Tibial artery (tissue), 4 donors: Measurements from ENCODE around the gene ARSB.

Experiments
- DNase-seq, 2 donors: peaks; one replicate each; pipeline ENCODE4 v3.0.0-alpha.2; 2019
- H3K27ac ChIP-seq, 2 donors: fragments of 200-600 bp; sonication (generic) in 1 of 2; 1 replicate in 1 of 2; 2 replicates in 1 of 2; pipeline ENCODE4 v1.5.1; 2018 to 2019; ENCODE audit warnings: mild to moderate bottlenecking in 1 of 2
- H3K27me3 ChIP-seq, 2 donors: fragments of 200-600 bp; sonication (generic) in 1 of 2; one replicate each; pipeline versions ENCODE4 v1.5.1 to v1.6.0; 2016 to 2019
- H3K36me3 ChIP-seq, 3 donors: fragments of 200-600 bp; sonication (generic) in 2 of 3; one replicate each; pipeline ENCODE4 v1.5.1; 2016 to 2019; ENCODE audit warnings: mild to moderate bottlenecking in 2 of 3
- H3K4me1 ChIP-seq, 4 donors: fragments of 200-600 bp; sonication (generic) in 2 of 4; 1 replicate in 3 of 4; 2 replicates in 1 of 4; pipeline ENCODE4 v1.5.1; 2016 to 2019
- H3K4me3 ChIP-seq, 2 donors: fragments of 200-600 bp; sonication (generic) in 1 of 2; 1 replicate in 1 of 2; 2 replicates in 1 of 2; pipeline ENCODE4 v1.5.1; 2018 to 2019; ENCODE audit warnings: mild to moderate bottlenecking in 2 of 2
- H3K9me3 ChIP-seq, 3 donors: fragments of 200-600 bp; sonication (generic) in 1 of 3; one replicate each; pipeline ENCODE4 v1.5.1; 2016 to 2019
- CTCF ChIP-seq, 2 experiments: fragments of 200-600 bp in 1 of 2; fragments of 450-650 bp in 1 of 2; IDR thresholded peaks; one replicate each; pipeline ENCODE4 v1.5.1; 2017 to 2019; ENCODE audit warnings: antibody characterized with exemption in 2 of 2, mild to moderate bottlenecking in 1 of 2, moderate library complexity in 1 of 2
- intact Hi-C: fragments of 100-400 bp; cut with DNase I; formaldehyde crosslinking; loops from one replicate; pipeline ENCODE4 v1.15.0; 2023; ENCODE audit warnings: low total_unique reads

ARSB gene

DNA sequence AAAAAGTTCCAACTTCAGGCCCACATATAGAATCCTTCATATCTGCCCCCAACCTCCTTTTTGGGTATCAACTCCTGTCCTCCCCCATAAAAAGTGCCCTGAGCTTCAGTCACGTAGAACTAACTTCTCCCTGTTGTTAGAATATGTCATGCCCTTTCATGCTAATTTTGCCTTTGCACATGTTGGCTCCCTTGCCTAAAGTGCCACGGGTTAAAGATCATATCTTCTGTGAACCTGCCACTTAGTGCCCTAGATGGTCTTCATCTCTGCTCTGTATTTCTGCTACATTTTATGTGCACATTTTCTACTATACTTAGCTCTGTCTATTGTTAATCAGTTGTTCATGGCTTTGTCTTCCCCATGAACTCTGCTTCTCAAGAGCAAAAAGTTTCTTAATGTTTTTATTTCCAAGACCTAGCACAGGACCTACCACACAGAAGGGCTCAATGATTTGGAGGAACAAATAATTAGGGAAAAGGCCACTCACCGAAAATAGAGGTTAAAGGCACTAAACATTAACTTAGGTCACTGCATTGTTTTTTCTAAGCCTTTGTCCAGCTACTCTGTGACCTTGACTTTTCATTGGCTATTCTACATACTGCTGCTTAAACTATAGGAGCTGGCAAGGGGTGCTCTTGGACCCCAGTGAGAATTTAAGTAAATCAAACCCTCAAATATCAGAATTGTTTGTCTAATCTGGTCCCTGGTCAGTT lies 94.3 kb downstream of the ARSB start:
- Histone ChIP-seq H3K27ac (no peak overlapping the region), H3K36me3 (no peaks in the 10 kb centered on the region), H3K27me3 (no peaks in the 10 kb centered on the region), H3K4me1 (peaks cover 0 to 13% (median 2%) of the 10 kb centered on the region in 4 donors), H3K9me3 (no peaks in the 10 kb centered on the region), H3K4me3 (no peak overlapping the region)
- intact Hi-C loops: no loop called here
- DNase-seq: no peak
- no peak for TF ChIP-seq CTCF (IDR thresholded peaks at IDR 0.05)

DNA sequence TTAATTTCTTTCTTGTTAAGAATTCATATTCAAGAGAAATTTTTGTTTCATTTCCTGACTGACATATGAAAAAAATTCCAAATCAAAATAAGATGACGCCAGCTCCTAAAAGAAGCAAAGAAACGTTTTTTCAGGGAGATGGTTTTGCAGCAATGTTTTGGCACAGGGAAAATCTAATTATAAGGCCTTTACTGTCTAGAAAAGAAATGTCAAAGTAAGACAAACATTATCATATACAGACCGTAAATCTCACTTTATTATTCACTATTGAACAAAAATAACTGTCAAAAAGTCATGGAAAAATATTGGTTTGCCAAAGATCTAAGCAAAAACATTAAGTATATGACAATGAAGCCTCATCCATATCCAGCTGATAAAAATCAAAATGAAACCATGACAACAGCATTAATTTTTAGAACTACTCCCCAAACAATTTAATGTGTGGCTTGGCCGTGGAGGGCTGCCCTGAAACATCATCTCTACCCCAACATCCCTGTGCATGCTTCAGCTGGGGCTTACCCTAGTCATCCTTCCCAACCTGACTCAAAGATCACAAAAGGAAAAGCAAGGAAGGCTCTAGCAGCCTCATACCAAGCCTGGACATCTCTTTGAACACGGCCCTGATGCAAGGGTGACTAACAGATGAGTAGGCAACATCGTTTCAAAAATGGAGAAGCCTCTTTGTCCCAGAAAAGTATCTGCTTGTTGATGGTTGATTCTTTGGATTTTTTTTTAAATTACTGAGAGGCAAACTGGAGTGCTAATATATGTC lies 95.6 kb downstream of the ARSB start:
- Histone ChIP-seq H3K27me3 (no peaks in the 10 kb centered on the region), H3K9me3 (no peaks in the 10 kb centered on the region), H3K4me3 (no peak overlapping the region), H3K36me3 (no peaks in the 10 kb centered on the region), H3K27ac (peak overlapping the region; percentile 2 to 56), H3K4me1 (peaks cover 0 to 13% (median 2%) of the 10 kb centered on the region in 4 donors)
- intact Hi-C loops: loop anchor here (10.0 kb wide), 1 partner anchor 55 kb away; no protein-coding TSS in a partner anchor
- no peak for DNase-seq
- TF ChIP-seq CTCF (IDR thresholded peaks at IDR 0.05): no peak

GRCh38 chr5:78888580-78889368 lies 96.3 kb downstream of the ARSB start:
- H3K4me3 ChIP-seq: no peak overlapping the region
- peak overlapping the region; percentile 2 to 56 for H3K27ac ChIP-seq
- TF ChIP-seq CTCF (IDR thresholded peaks at IDR 0.05): no peak
- intact Hi-C loops: loop anchor here (10.0 kb wide), 1 partner anchor 54 kb away; no protein-coding TSS in a partner anchor
- DNase-seq: peak in 1 of 2 donors; percentile 55
- H3K9me3 ChIP-seq: no peaks in the 10 kb centered on the region
- no peaks in the 10 kb centered on the region for H3K27me3 ChIP-seq
- H3K36me3 ChIP-seq: no peaks in the 10 kb centered on the region
- H3K4me1 ChIP-seq: peaks cover 0 to 13% (median 2%) of the 10 kb centered on the region in 4 donors

DNA sequence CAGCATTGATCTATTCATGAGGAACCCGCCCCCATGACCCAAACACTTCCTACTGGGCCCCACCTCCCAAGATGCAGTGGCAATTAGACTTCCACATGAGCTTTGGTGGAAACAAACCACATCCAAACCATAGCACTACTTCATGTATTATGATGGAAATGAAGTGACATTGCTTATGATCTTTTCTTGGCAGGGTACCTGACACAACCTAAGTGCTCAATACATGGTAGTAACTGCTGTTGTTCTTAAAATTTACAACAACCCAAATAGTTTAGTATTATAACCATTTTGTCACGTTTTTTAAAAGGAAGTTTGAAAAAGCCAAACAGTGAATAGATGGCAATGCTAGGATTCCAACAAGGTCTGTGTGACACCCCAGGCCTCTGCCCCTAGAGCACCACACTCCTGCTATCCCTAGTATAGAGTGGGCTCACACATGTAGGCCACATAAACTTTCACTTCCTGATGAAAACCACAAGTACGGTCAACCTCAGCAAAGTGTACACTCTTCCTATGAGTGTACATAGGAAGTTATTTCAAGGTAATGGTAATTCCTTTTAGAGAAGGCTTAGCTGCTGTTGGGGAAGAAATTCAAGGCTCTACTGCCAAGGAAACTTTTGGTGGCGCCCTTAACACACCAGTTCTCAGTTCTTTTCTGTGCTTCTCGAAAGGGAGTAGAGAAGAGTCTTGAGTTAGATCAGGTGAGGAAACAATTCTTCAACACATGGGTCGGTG lies 97.6 kb downstream of the ARSB start:
- Histone ChIP-seq H3K27me3 (no peaks in the 10 kb centered on the region), H3K9me3 (no peaks in the 10 kb centered on the region), H3K4me1 (peaks cover 0 to 13% (median 2%) of the 10 kb centered on the region in 4 donors), H3K36me3 (no peaks in the 10 kb centered on the region), H3K4me3 (no peak overlapping the region), H3K27ac (no peak overlapping the region)
- no peak for DNase-seq
- intact Hi-C loops: loop anchor here (10.0 kb wide), 1 partner anchor 53 kb away; no protein-coding TSS in a partner anchor
- TF ChIP-seq CTCF (IDR thresholded peaks at IDR 0.05): no peak
